Measurements from ENCODE around the gene PODNL1. TPM values are rescaled to one million over a fixed set of nuclear protein-coding genes. Genes with fewer than 3 reads are reported as not detected.

Gene PODNL1
- total RNA-seq, 1 donor from 2014 or later, result 3.5 TPM

GRCh38 chr19:13959962-13960862, 22.0 kb upstream of the PODNL1 start:
- DNase-seq (ENCODE audit: low spot score), result no peak
- intact Hi-C loops (cut with DNase I), result no loop called here

- intact Hi-C loops (cut with DNase I), result no loop called here
- DNase-seq (ENCODE audit: low spot score), result no peak
Observed at GRCh38 chr19:13959141-13959961, 21.1 kb upstream of the PODNL1 start.

GRCh38 chr19:13958043-13958442, 19.8 kb upstream of the PODNL1 start:
- DNase-seq (ENCODE audit: low spot score), result no peak
- intact Hi-C loops (cut with DNase I), result no loop called here

GRCh38 chr19:13957051-13957450, 18.8 kb upstream of the PODNL1 start:
- intact Hi-C loops (cut with DNase I), result no loop called here
- DNase-seq (ENCODE audit: low spot score), result no peak

- DNase-seq (ENCODE audit: low spot score), result no peak
- intact Hi-C loops (cut with DNase I), result no loop called here
Observed at GRCh38 chr19:13956365-13956744, 18.1 kb upstream of the PODNL1 start.

- intact Hi-C loops (cut with DNase I), result no loop called here
- no peak for DNase-seq (ENCODE audit: low spot score)
Observed at GRCh38 chr19:13955662-13956364, 17.6 kb upstream of the PODNL1 start.

- intact Hi-C loops (cut with DNase I), result loop anchor here (5.0 kb wide), 1 partner anchor 47 kb away; the partner anchor contains the start of genes BRME1 and CC2D1A
- DNase-seq (ENCODE audit: low spot score), result no peak
Observed at GRCh38 chr19:13954185-13954584, 16.0 kb upstream of the PODNL1 start.

GRCh38 chr19:13952931-13953531, 14.8 kb upstream of the PODNL1 start:
- intact Hi-C loops (cut with DNase I), result loop anchor here (2.0 to 5.0 kb wide), 2 partner anchors 46 to 54 kb away; partner anchors contain the start of genes BRME1, CC2D1A and RFX1
- no peak for DNase-seq (ENCODE audit: low spot score)

- peak; percentile 100 for DNase-seq (ENCODE audit: low spot score)
- intact Hi-C loops (cut with DNase I), result loop anchor here (2.0 to 5.0 kb wide), 2 partner anchors 45 to 54 kb away; partner anchors contain the start of genes BRME1, CC2D1A and RFX1
Observed at GRCh38 chr19:13952154-13952930, 14.1 kb upstream of the PODNL1 start, which contains the start of gene DCAF15. DCAF15 (plus strand) TSS chr19:13952509; CDS start chr19:13952513, 4 bp downstream.

- DNase-seq (ENCODE audit: low spot score), result no peak
- intact Hi-C loops (cut with DNase I), result loop anchor here (2.0 to 5.0 kb wide), 2 partner anchors 44 to 55 kb away; partner anchors contain the start of genes BRME1, CC2D1A and RFX1
Observed at GRCh38 chr19:13951799-13952153, 13.6 kb upstream of the PODNL1 start.

GRCh38 chr19:13951043-13951442, 12.8 kb upstream of the PODNL1 start:
- intact Hi-C loops (cut with DNase I), result loop anchor here (5.0 kb wide), 1 partner anchor 44 kb away; the partner anchor contains the start of genes BRME1 and CC2D1A
- no peak for DNase-seq (ENCODE audit: low spot score)

GRCh38 chr19:13946414-13946813, 8.2 kb upstream of the PODNL1 start:
- intact Hi-C loops (cut with DNase I), result no loop called here
- DNase-seq (ENCODE audit: low spot score), result no peak

- intact Hi-C loops (cut with DNase I), result no loop called here
- DNase-seq (ENCODE audit: low spot score), result no peak
Observed at GRCh38 chr19:13942023-13942684, 3.9 kb upstream of the PODNL1 start.

- DNase-seq (ENCODE audit: low spot score), result no peak
- intact Hi-C loops (cut with DNase I), result no loop called here
Observed at GRCh38 chr19:13937479-13938300, 527 bp downstream of the PODNL1 start.

- DNase-seq (ENCODE audit: low spot score), result no peak
- intact Hi-C loops (cut with DNase I), result no loop called here
Observed at GRCh38 chr19:13935765-13936510, 2.3 kb downstream of the PODNL1 start.

GRCh38 chr19:13934785-13935109, 3.5 kb downstream of the PODNL1 start:
- intact Hi-C loops (cut with DNase I), result no loop called here
- no peak for DNase-seq (ENCODE audit: low spot score)

All from cardiac septum (tissue), 1 donor.